K562 (cell line): ENCODE data around the gene FGD6. TPM values are rescaled to one million over a fixed set of nuclear protein-coding genes. Genes with fewer than 3 reads are reported as not detected.

ENCODE experiments used
- ATAC-seq: fragments of 200-7000 bp; cut with Tn5 transposase; 3 replicates; pipeline ENCODE4 v1.9.1; 2020; ENCODE audit warnings: moderate library complexity
- BruUV-seq: library from RNA; stranded (reverse); fragments of 400-500 nt; replicated peaks from 2 replicates; lab custom pipeline; 2021; lab: Mats Ljungman, UMichigan
- CTCF ChIA-PET: fragments of 300-600 bp; formaldehyde crosslinking; extraction: SDS; loops from one replicate; lab custom pipeline; 2021; ENCODE audit warnings: low intra/inter-chr PET ratio; lab: Yijun Ruan, JAX
- POLR2A ChIA-PET: fragments of 300-600, 350-650 bp; sonication (Branson Sonifier 250); formaldehyde crosslinking; extraction: SDS; loops from one replicate; lab custom pipeline; 2021; ENCODE audit warnings: antibody characterized with exemption, inconsistent platforms; lab: Yijun Ruan, JAX
- DNase-seq, 4 experiments: peaks; one replicate each; pipeline versions ENCODE4 v3.0.0 to v3.0.0-alpha.2; 2011 to 2018; ENCODE audit warnings: low spot score in 3 of 4, mixed read lengths in 3 of 4; ENCODE audit errors: extremely low read depth in 1 of 4
- FAIRE-seq: peaks from 2 replicates; lab custom pipeline; 2011; peaks lifted over from hg19 to GRCh38; lab: Jason Lieb, UNC
- H2AFZ ChIP-seq: 2 replicates; pipeline ENCODE4 v1.6.0; 2011; ENCODE audit warnings: low read depth, low read length, control low read depth, inconsistent platforms
- H3K27ac ChIP-seq: fragments of 200-600 bp; 3 replicates; pipeline ENCODE4 v1.8.0; 2011; ENCODE audit warnings: low read depth, mild to moderate bottlenecking, control low read depth, inconsistent platforms, low read length, moderate library complexity, mixed read lengths; ENCODE audit errors: extremely low read depth
- H3K27me3 ChIP-seq, 2 experiments: fragments of 300-600 bp in 1 of 2; 2 replicates in 1 of 2; 3 replicates in 1 of 2; pipeline versions ENCODE4 v1.6.0 to v1.8.0; 2011; ENCODE audit warnings: inconsistent platforms in 2 of 2, low read length in 2 of 2, mild to moderate bottlenecking in 1 of 2, mixed read lengths in 1 of 2, moderate library complexity in 1 of 2; ENCODE audit not compliant: control insufficient read depth in 2 of 2, insufficient read depth in 2 of 2
- H3K36me3 ChIP-seq: fragments of 300-600 bp; 3 replicates; pipeline ENCODE4 v1.8.0; 2011; ENCODE audit warnings: mild to moderate bottlenecking, low read length, inconsistent platforms; ENCODE audit not compliant: control insufficient read depth, insufficient read depth
- H3K4me1 ChIP-seq, 2 experiments: fragments of 200-600 bp in 1 of 2; replicated peaks in 1 of 2; 2 replicates in 1 of 2; 3 replicates in 1 of 2; pipeline versions ENCODE4 v1.5.1 to v1.8.0; 2011; ENCODE audit warnings: inconsistent platforms in 2 of 2, low read length in 2 of 2, mild to moderate bottlenecking in 1 of 2, mixed read lengths in 1 of 2, moderate library complexity in 1 of 2; ENCODE audit not compliant: control insufficient read depth in 2 of 2, insufficient read depth in 2 of 2
- H3K4me2 ChIP-seq: 2 replicates; pipeline ENCODE4 v1.6.1; 2011; ENCODE audit warnings: low read length, control low read depth, inconsistent platforms, mixed read lengths; ENCODE audit not compliant: insufficient read depth
- H3K4me3 ChIP-seq: fragments of 200-600 bp; sonication (generic), shearing (Covaris generic); 2 replicates; pipeline ENCODE4 v1.5.1; 2016; ENCODE audit warnings: control low read depth, inconsistent platforms
- H3K79me2 ChIP-seq: fragments of 200-600 bp; 3 replicates; pipeline ENCODE4 v1.8.0; 2011; ENCODE audit warnings: low read length, inconsistent platforms; ENCODE audit not compliant: control insufficient read depth, insufficient read depth
- H3K9ac ChIP-seq, 2 experiments: 2 replicates each; pipeline versions ENCODE4 v1.6.0 to v1.6.1; 2011; ENCODE audit warnings: low read depth in 2 of 2, low read length in 2 of 2, control low read depth in 1 of 2, inconsistent platforms in 1 of 2, mild to moderate bottlenecking in 1 of 2, mixed read lengths in 1 of 2; ENCODE audit not compliant: insufficient read depth in 1 of 2
- H3K9me1 ChIP-seq: one replicate; pipeline ENCODE4 v1.6.0; 2011; ENCODE audit warnings: inconsistent platforms, mild to moderate bottlenecking, low read length, moderate library complexity; ENCODE audit not compliant: control insufficient read depth, insufficient read depth
- H3K9me3 ChIP-seq: replicated peaks from 2 replicates; pipeline ENCODE4 v1.5.1; 2011; ENCODE audit warnings: low read depth, low read length, inconsistent platforms; ENCODE audit not compliant: control insufficient read depth, insufficient read depth
- H4K20me1 ChIP-seq: replicated peaks from 2 replicates; pipeline ENCODE4 v1.6.1; 2011; ENCODE audit warnings: low read length, inconsistent platforms, mixed read lengths; ENCODE audit not compliant: control insufficient read depth, insufficient read depth
- ARNT ChIP-seq, 2 experiments: fragments of 450-650 bp; IDR thresholded peaks; 2 replicates each; pipeline ENCODE4 v1.6.1; 2016; ENCODE audit warnings: mild to moderate bottlenecking in 1 of 2
- MEF2A ChIP-seq: IDR thresholded peaks from 2 replicates; pipeline ENCODE4 v1.6.1; 2011; ENCODE audit warnings: low read depth, mild to moderate bottlenecking, low read length, moderate library complexity; ENCODE audit not compliant: control insufficient read depth
- NFIX ChIP-seq: fragments of 250-450 bp; sonication (Bioruptor Pico); IDR thresholded peaks from 2 replicates; pipeline ENCODE4 v1.4.0; 2020; ENCODE audit warnings: low read depth, mild to moderate bottlenecking, moderate library complexity
- SP1 ChIP-seq: sonication (generic); formaldehyde crosslinking; IDR thresholded peaks from 2 replicates; pipeline ENCODE4 v1.8.1; 2022; ENCODE audit warnings: mild to moderate bottlenecking, missing genetic modification reagents
- ZNF695 ChIP-seq: fragments of 450-650 bp; formaldehyde crosslinking; IDR thresholded peaks from 2 replicates; pipeline ENCODE4 v1.4.0; 2020; ENCODE audit warnings: mild to moderate bottlenecking, moderate library complexity
- WGBS: fragments of 100-300 bp; shearing (Covaris generic); methylation state at CpG from one replicate; pipeline ENCODE4 v1.1.6; 2016; ENCODE audit warnings: low coverage, mixed read lengths; ENCODE audit not compliant: insufficient coverage; ENCODE audit errors: missing lambda C conversion rate; 5-methylcytosine and 5-hydroxymethylcytosine counted together
- in situ Hi-C: fragments of 300-500 bp; cut with MboI; formaldehyde crosslinking; loops from 4 replicates; pipeline ENCODE4 v1.15.0; 2018; ENCODE audit warnings: inconsistent platforms, mixed read lengths
- intact Hi-C: fragments of 100-400 bp; cut with micrococcal nuclease; formaldehyde crosslinking; loops from 2 replicates; pipeline ENCODE4 v1.14.2; 2022
- polyA plus RNA-seq, 8 experiments: library from polyadenylated mRNA; depleted of rRNA in 4 of 8; stranded (reverse) in 5 of 8; unstranded in 3 of 8; fragments of >200 nt; fragmentation: Nextera tagmentation in 2 of 8; fragmentation: Illumina TruSeq in 1 of 8; extraction: Ambion mirVana in 2 of 8; extraction: Trizol in 1 of 8; gene quantifications; 2 replicates each; pipeline versions ENCODE4 v1.2.1 to v1.2.3, GENCODE V29; 2011 to 2014; ENCODE audit warnings: inconsistent platforms in 1 of 8, missing spikeins in 1 of 8
- total RNA-seq, 7 experiments: library from RNA; depleted of rRNA in 6 of 7; stranded (reverse); fragments of >200 nt in 6 of 7; fragmentation: Illumina TruSeq in 2 of 7; extraction: Trizol in 2 of 7; gene quantifications; 2 replicates each; pipeline versions ENCODE4 v1.2.1 to v1.2.3, GENCODE V29; 2011 to 2021; ENCODE audit warnings: low replicate concordance in 1 of 7

The FGD6 gene
- total and polyA plus RNA-seq, 9 of the 15 experiments (the other 6 are each of a cell fraction or from before 2014, with no cell fraction given) = 1.5 to 11.1 (median 5.8) TPM

DNA sequence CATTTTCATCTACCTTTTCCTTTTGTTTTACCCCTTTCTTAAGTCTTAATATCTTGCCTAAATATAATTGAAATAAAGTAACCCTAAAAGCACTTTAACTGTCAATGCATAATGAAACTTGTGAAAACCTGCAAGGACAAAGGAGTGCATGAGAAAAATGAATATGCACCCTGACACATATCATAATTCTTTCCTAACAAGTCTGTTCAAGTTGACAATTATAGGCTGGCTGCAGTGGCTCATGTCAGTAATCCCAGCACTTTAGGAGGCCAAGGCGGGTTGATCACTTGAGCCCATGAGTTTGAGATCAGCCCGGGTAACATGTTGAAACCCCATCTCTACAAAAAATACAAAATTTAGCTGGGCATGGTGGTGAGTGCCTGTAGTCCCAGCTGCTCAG is 65.4 kb downstream of the FGD6 start:
- no peak for ATAC-seq
- no peak overlapping the region for H3K27ac ChIP-seq
- H3K79me2 ChIP-seq = no peaks in the 10 kb centered on the region
- CTCF ChIA-PET = no interaction called here
- no TSS peak for BruUV-seq
- TF ChIP-seq MEF2A = no peak
- TF ChIP-seq ZNF695 (CRISPR knock-in tag) = no peak
- TF ChIP-seq SP1 (CRISPR knock-in tag) = no peak
- no peak for TF ChIP-seq NFIX (CRISPR knock-in tag)
- no peak for FAIRE-seq
- DNase-seq = no peak
- in situ Hi-C loops = no loop called here
- no peak overlapping the region for H2AFZ ChIP-seq
- 74% methylated on average over 2 of the region's 2 CpGs for WGBS
- H3K4me1 ChIP-seq = no peaks in the 10 kb centered on the region
- H3K9ac ChIP-seq = no peak overlapping the region
- H3K36me3 ChIP-seq = no peaks in the 10 kb centered on the region
- H3K4me3 ChIP-seq = no peak overlapping the region
- no peaks in the 10 kb centered on the region for H3K27me3 ChIP-seq
- POLR2A ChIA-PET = interaction anchor here (0.5 kb wide), 1 partner anchor 32 kb away, joined by 3 read pairs; no protein-coding TSS in a partner anchor
- H3K9me3 ChIP-seq = no peaks in the 10 kb centered on the region
- H4K20me1 ChIP-seq = no peaks in the 10 kb centered on the region
- intact Hi-C loops = no loop called here
- no peak overlapping the region for H3K4me2 ChIP-seq
- H3K9me1 ChIP-seq = no peaks in the 10 kb centered on the region

DNA sequence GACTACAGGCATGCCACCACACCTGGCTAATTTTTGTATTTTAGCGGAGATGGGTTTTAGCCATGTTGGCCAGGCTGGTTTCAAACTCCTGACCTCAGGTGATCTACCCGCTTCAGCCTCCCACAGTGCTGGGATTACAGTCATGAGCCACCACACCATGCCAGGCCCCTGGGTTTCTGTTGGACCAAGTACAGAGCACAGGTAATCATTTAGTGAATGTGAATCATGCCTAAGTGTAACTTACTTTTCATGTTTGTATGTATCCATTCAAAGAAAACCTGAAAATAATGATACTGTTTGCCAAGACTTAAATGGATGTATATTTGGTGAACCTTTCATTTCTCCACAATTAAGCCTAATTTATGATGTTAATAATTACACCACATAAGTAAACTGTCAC is 65.9 kb downstream of the FGD6 start:
- BruUV-seq = no TSS peak
- WGBS = 100% methylated on average over 1 of the region's 2 CpGs

More for the DNA sequence above, 65.9 kb downstream of the FGD6 start:
- Histone ChIP-seq H3K9ac (no peak overlapping the region), H3K36me3 (no peaks in the 10 kb centered on the region), H3K27me3 (no peaks in the 10 kb centered on the region), H3K4me2 (no peak overlapping the region), H2AFZ (no peak overlapping the region), H3K79me2 (no peaks in the 10 kb centered on the region), H3K9me1 (no peaks in the 10 kb centered on the region), H3K4me3 (no peak overlapping the region), H3K4me1 (no peaks in the 10 kb centered on the region), H3K9me3 (no peaks in the 10 kb centered on the region), H4K20me1 (no peaks in the 10 kb centered on the region), H3K27ac (no peak overlapping the region)
- CTCF ChIA-PET = no interaction called here
- no peak for DNase-seq
- FAIRE-seq = no peak
- ATAC-seq = no peak
- no peak for TF ChIP-seq ARNT (IDR thresholded peaks at IDR 0.05)
- intact Hi-C loops (no loop called here), in situ Hi-C loops (no loop called here)
- POLR2A ChIA-PET = no interaction called here
